K562 (cell line): Measurements from ENCODE around the gene SPEG. TPM values are rescaled to one million over a fixed set of nuclear protein-coding genes. Genes with fewer than 3 reads are reported as not detected.
A peak's percentile ranks its signal among the peaks of the same experiment; 100 is the strongest.

Source experiments
- ATAC-seq: fragments of 200-7000 bp; cut with Tn5 transposase; 3 replicates; pipeline ENCODE4 v1.9.1; 2020; ENCODE audit warnings: moderate library complexity
- BruUV-seq: library from RNA; stranded (reverse); fragments of 400-500 nt; replicated peaks from 2 replicates; lab custom pipeline; 2021; lab: Mats Ljungman, UMichigan
- CTCF ChIA-PET: fragments of 300-600 bp; formaldehyde crosslinking; extraction: SDS; loops from one replicate; lab custom pipeline; 2021; ENCODE audit warnings: low intra/inter-chr PET ratio; lab: Yijun Ruan, JAX
- POLR2A ChIA-PET: fragments of 300-600, 350-650 bp; sonication (Branson Sonifier 250); formaldehyde crosslinking; extraction: SDS; loops from one replicate; lab custom pipeline; 2021; ENCODE audit warnings: antibody characterized with exemption, inconsistent platforms; lab: Yijun Ruan, JAX
- DNase-seq, 4 experiments: peaks; one replicate each; pipeline versions ENCODE4 v3.0.0 to v3.0.0-alpha.2; 2011 to 2018; ENCODE audit warnings: low spot score in 3 of 4, mixed read lengths in 3 of 4; ENCODE audit errors: extremely low read depth in 1 of 4
- FAIRE-seq: peaks from 2 replicates; lab custom pipeline; 2011; peaks lifted over from hg19 to GRCh38; lab: Jason Lieb, UNC
- H2AFZ ChIP-seq: 2 replicates; pipeline ENCODE4 v1.6.0; 2011; ENCODE audit warnings: low read depth, low read length, control low read depth, inconsistent platforms
- H3K27ac ChIP-seq: fragments of 200-600 bp; 3 replicates; pipeline ENCODE4 v1.8.0; 2011; ENCODE audit warnings: low read depth, mild to moderate bottlenecking, control low read depth, inconsistent platforms, low read length, moderate library complexity, mixed read lengths; ENCODE audit errors: extremely low read depth
- H3K27me3 ChIP-seq, 2 experiments: fragments of 300-600 bp in 1 of 2; 2 replicates in 1 of 2; 3 replicates in 1 of 2; pipeline versions ENCODE4 v1.6.0 to v1.8.0; 2011; ENCODE audit warnings: inconsistent platforms in 2 of 2, low read length in 2 of 2, mild to moderate bottlenecking in 1 of 2, mixed read lengths in 1 of 2, moderate library complexity in 1 of 2; ENCODE audit not compliant: control insufficient read depth in 2 of 2, insufficient read depth in 2 of 2
- H3K36me3 ChIP-seq: fragments of 300-600 bp; 3 replicates; pipeline ENCODE4 v1.8.0; 2011; ENCODE audit warnings: mild to moderate bottlenecking, low read length, inconsistent platforms; ENCODE audit not compliant: control insufficient read depth, insufficient read depth
- H3K4me1 ChIP-seq, 2 experiments: fragments of 200-600 bp in 1 of 2; replicated peaks in 1 of 2; 2 replicates in 1 of 2; 3 replicates in 1 of 2; pipeline versions ENCODE4 v1.5.1 to v1.8.0; 2011; ENCODE audit warnings: inconsistent platforms in 2 of 2, low read length in 2 of 2, mild to moderate bottlenecking in 1 of 2, mixed read lengths in 1 of 2, moderate library complexity in 1 of 2; ENCODE audit not compliant: control insufficient read depth in 2 of 2, insufficient read depth in 2 of 2
- H3K4me2 ChIP-seq: 2 replicates; pipeline ENCODE4 v1.6.1; 2011; ENCODE audit warnings: low read length, control low read depth, inconsistent platforms, mixed read lengths; ENCODE audit not compliant: insufficient read depth
- H3K4me3 ChIP-seq: fragments of 200-600 bp; sonication (generic), shearing (Covaris generic); 2 replicates; pipeline ENCODE4 v1.5.1; 2016; ENCODE audit warnings: control low read depth, inconsistent platforms
- H3K79me2 ChIP-seq: fragments of 200-600 bp; 3 replicates; pipeline ENCODE4 v1.8.0; 2011; ENCODE audit warnings: low read length, inconsistent platforms; ENCODE audit not compliant: control insufficient read depth, insufficient read depth
- H3K9ac ChIP-seq, 2 experiments: 2 replicates each; pipeline versions ENCODE4 v1.6.0 to v1.6.1; 2011; ENCODE audit warnings: low read depth in 2 of 2, low read length in 2 of 2, control low read depth in 1 of 2, inconsistent platforms in 1 of 2, mild to moderate bottlenecking in 1 of 2, mixed read lengths in 1 of 2; ENCODE audit not compliant: insufficient read depth in 1 of 2
- H3K9me1 ChIP-seq: one replicate; pipeline ENCODE4 v1.6.0; 2011; ENCODE audit warnings: inconsistent platforms, mild to moderate bottlenecking, low read length, moderate library complexity; ENCODE audit not compliant: control insufficient read depth, insufficient read depth
- H3K9me3 ChIP-seq: replicated peaks from 2 replicates; pipeline ENCODE4 v1.5.1; 2011; ENCODE audit warnings: low read depth, low read length, inconsistent platforms; ENCODE audit not compliant: control insufficient read depth, insufficient read depth
- H4K20me1 ChIP-seq: replicated peaks from 2 replicates; pipeline ENCODE4 v1.6.1; 2011; ENCODE audit warnings: low read length, inconsistent platforms, mixed read lengths; ENCODE audit not compliant: control insufficient read depth, insufficient read depth
- CHD4 ChIP-seq: fragments of 200-600 bp; sonication (generic); IDR thresholded peaks from 3 replicates; pipeline ENCODE4 v1.6.1; 2012; ENCODE audit warnings: low read depth, mild to moderate bottlenecking, mixed read lengths, low read length, inconsistent platforms; ENCODE audit not compliant: insufficient read depth, insufficient replicate concordance, poor library complexity, severe bottlenecking
- CXXC5 ChIP-seq: fragments of 250-450 bp; sonication (Bioruptor Pico); IDR thresholded peaks from 2 replicates; pipeline ENCODE4 v1.8.0; 2022; ENCODE audit warnings: inconsistent platforms, mild to moderate bottlenecking, moderate library complexity
- JUN ChIP-seq, 2 experiments: sonication (generic) in 1 of 2; formaldehyde crosslinking in 1 of 2; IDR thresholded peaks; 2 replicates each; pipeline versions ENCODE4 v1.6.1 to v1.8.0; 2012 to 2022; ENCODE audit warnings: borderline replicate concordance in 2 of 2, mild to moderate bottlenecking in 2 of 2, improper control_type of control experiment in 1 of 2, low read depth in 1 of 2, low read length in 1 of 2, missing genetic modification reagents in 1 of 2
- NFRKB ChIP-seq: fragments of 450-650 bp; IDR thresholded peaks from 2 replicates; pipeline ENCODE4 v1.6.1; 2016; ENCODE audit warnings: low read depth
- NRF1 ChIP-seq, 2 experiments: fragments of 450-650 bp; IDR thresholded peaks in 1 of 2; conservative IDR thresholded peaks in 1 of 2; 2 replicates each; pipeline ENCODE4 v1.6.1; 2014; ENCODE audit warnings: mild to moderate bottlenecking in 2 of 2
- POLR2A ChIP-seq: fragments of 450-650 bp; conservative IDR thresholded peaks from 2 replicates; pipeline ENCODE4 v1.6.1; 2016
- RFX1 ChIP-seq: fragments of 450-650 bp; IDR thresholded peaks from 2 replicates; pipeline ENCODE4 v1.6.1; 2016; ENCODE audit warnings: mild to moderate bottlenecking, moderate library complexity
- SMARCC2 ChIP-seq: fragments of 450-650 bp; IDR thresholded peaks from 2 replicates; pipeline ENCODE4 v1.6.1; 2017; ENCODE audit warnings: antibody characterized with exemption, moderate library complexity, mild to moderate bottlenecking, low read depth
- SOX6 ChIP-seq: fragments of 450-650 bp; IDR thresholded peaks from 2 replicates; pipeline ENCODE4 v1.6.1; 2014; ENCODE audit warnings: mild to moderate bottlenecking
- THAP12 ChIP-seq: fragments of 250-450 bp; sonication (Bioruptor Pico); IDR thresholded peaks from 2 replicates; pipeline ENCODE4 v1.9.0; 2021; ENCODE audit warnings: mild to moderate bottlenecking, inconsistent platforms
- ZNF395 ChIP-seq: fragments of 200-800 bp; sonication (Bioruptor generic); IDR thresholded peaks from 2 replicates; pipeline ENCODE4 v1.6.1; 2017; ENCODE audit warnings: missing genetic modification characterization, missing compliant biosample characterization
- WGBS: fragments of 100-300 bp; shearing (Covaris generic); methylation state at CpG from one replicate; pipeline ENCODE4 v1.1.6; 2016; ENCODE audit warnings: low coverage, mixed read lengths; ENCODE audit not compliant: insufficient coverage; ENCODE audit errors: missing lambda C conversion rate; 5-methylcytosine and 5-hydroxymethylcytosine counted together
- in situ Hi-C: fragments of 300-500 bp; cut with MboI; formaldehyde crosslinking; loops from 4 replicates; pipeline ENCODE4 v1.15.0; 2018; ENCODE audit warnings: inconsistent platforms, mixed read lengths
- intact Hi-C: fragments of 100-400 bp; cut with micrococcal nuclease; formaldehyde crosslinking; loops from 2 replicates; pipeline ENCODE4 v1.14.2; 2022
- polyA plus RNA-seq, 8 experiments: library from polyadenylated mRNA; depleted of rRNA in 4 of 8; stranded (reverse) in 5 of 8; unstranded in 3 of 8; fragments of >200 nt; fragmentation: Nextera tagmentation in 2 of 8; fragmentation: Illumina TruSeq in 1 of 8; extraction: Ambion mirVana in 2 of 8; extraction: Trizol in 1 of 8; gene quantifications; 2 replicates each; pipeline versions ENCODE4 v1.2.1 to v1.2.3, GENCODE V29; 2011 to 2014; ENCODE audit warnings: inconsistent platforms in 1 of 8, missing spikeins in 1 of 8
- total RNA-seq, 7 experiments: library from RNA; depleted of rRNA in 6 of 7; stranded (reverse); fragments of >200 nt in 6 of 7; fragmentation: Illumina TruSeq in 2 of 7; extraction: Trizol in 2 of 7; gene quantifications; 2 replicates each; pipeline versions ENCODE4 v1.2.1 to v1.2.3, GENCODE V29; 2011 to 2021; ENCODE audit warnings: low replicate concordance in 1 of 7
- TF ChIP-seq, protein P1 (sequence below): fragments of 450-650 bp; IDR thresholded peaks from 2 replicates; pipeline ENCODE4 v1.6.1; 2016
- TF ChIP-seq, protein P2 (sequence below): sonication (generic); formaldehyde crosslinking; IDR thresholded peaks from 2 replicates; pipeline ENCODE4 v1.8.1; 2023; ENCODE audit warnings: mild to moderate bottlenecking, missing genetic modification reagents

The SPEG gene
- total and polyA plus RNA-seq, 9 of the 15 experiments (the other 6 are each of a cell fraction or from before 2014, with no cell fraction given), result 0.49 to 8.7 (median 3.0) TPM

GRCh38 chr2:219497495-219498279, 63.0 kb downstream of the SPEG start:
- FAIRE-seq (peak; percentile 83), DNase-seq (peak; percentile 87 to 89 (median 88)), ATAC-seq (peak; percentile 83)
- BruUV-seq, result no TSS peak
- peak overlapping the region; percentile 88 to 97 for H3K9ac ChIP-seq
- H4K20me1 ChIP-seq, result no peaks in the 10 kb centered on the region
- peak overlapping the region; percentile 95 for H3K27ac ChIP-seq
- H3K27me3 ChIP-seq, result no peaks in the 10 kb centered on the region
- peak overlapping the region; percentile 85 for H2AFZ ChIP-seq
- peak overlapping the region; percentile 96 for H3K4me2 ChIP-seq
- ChIA-PET CTCF (no interaction called here), POLR2A (interaction anchor here (1.2 to 4.9 kb wide), 4 partner anchors 11 to 22 kb away, joined by 4 to 37 read pairs (median 11); no protein-coding TSS in a partner anchor)
- H3K79me2 ChIP-seq, result peaks cover 50% of the 10 kb centered on the region
- peak overlapping the region; percentile 64 for H3K4me3 ChIP-seq
- in situ Hi-C loops (no loop called here), intact Hi-C loops (loop anchor here (1.0 kb wide), 3 partner anchors 13 to 29 kb away; no protein-coding TSS in a partner anchor)
- no peaks in the 10 kb centered on the region for H3K9me1 ChIP-seq
- no peaks in the 10 kb centered on the region for H3K9me3 ChIP-seq
- 9% methylated on average over 30 of the region's 59 CpGs for WGBS
- H3K4me1 ChIP-seq, result peaks cover 45 to 65% of the 10 kb centered on the region in 2 experiments
- peaks cover 5% of the 10 kb centered on the region; the same call in 1 of the 3 replicates for H3K36me3 ChIP-seq
- TF ChIP-seq ZNF395 (CRISPR knock-in tag) (0 out of 2 replicates have a peak, but pooled peaks have one; percentile 53), SMARCC2 (no peak), CXXC5 (peak; percentile 66), JUN (IDR thresholded peaks at IDR 0.05; ENCODE audit: borderline replicate concordance, low read depth, low read length) (no peak), JUN (CRISPR knock-in tag; IDR thresholded peaks at IDR 0.05; ENCODE audit: borderline replicate concordance) (0 out of 2 replicates have a peak, but pooled peaks have one; percentile 31), THAP12 (CRISPR knock-in tag) (no peak), NRF1 (conservative IDR thresholded peaks at IDR 0.05 in 1 of 2, IDR thresholded peaks at IDR 0.05 in 1 of 2) (0 out of 4 replicates have a peak, but pooled peaks have one; percentile 21 to 32), POLR2A (peak; percentile 81), RFX1 (no peak), CHD4 (no peak), NFRKB (0 out of 2 replicates have a peak, but pooled peaks have one; percentile 57), SOX6 (0 out of 2 replicates have a peak, but pooled peaks have one; percentile 17)
- TF ChIP-seq, protein P1, sequence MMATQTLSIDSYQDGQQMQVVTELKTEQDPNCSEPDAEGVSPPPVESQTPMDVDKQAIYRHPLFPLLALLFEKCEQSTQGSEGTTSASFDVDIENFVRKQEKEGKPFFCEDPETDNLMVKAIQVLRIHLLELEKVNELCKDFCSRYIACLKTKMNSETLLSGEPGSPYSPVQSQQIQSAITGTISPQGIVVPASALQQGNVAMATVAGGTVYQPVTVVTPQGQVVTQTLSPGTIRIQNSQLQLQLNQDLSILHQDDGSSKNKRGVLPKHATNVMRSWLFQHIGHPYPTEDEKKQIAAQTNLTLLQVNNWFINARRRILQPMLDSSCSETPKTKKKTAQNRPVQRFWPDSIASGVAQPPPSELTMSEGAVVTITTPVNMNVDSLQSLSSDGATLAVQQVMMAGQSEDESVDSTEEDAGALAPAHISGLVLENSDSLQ, result peak; percentile 64; the same call in 1 of the 2 replicates
- TF ChIP-seq, protein P2, sequence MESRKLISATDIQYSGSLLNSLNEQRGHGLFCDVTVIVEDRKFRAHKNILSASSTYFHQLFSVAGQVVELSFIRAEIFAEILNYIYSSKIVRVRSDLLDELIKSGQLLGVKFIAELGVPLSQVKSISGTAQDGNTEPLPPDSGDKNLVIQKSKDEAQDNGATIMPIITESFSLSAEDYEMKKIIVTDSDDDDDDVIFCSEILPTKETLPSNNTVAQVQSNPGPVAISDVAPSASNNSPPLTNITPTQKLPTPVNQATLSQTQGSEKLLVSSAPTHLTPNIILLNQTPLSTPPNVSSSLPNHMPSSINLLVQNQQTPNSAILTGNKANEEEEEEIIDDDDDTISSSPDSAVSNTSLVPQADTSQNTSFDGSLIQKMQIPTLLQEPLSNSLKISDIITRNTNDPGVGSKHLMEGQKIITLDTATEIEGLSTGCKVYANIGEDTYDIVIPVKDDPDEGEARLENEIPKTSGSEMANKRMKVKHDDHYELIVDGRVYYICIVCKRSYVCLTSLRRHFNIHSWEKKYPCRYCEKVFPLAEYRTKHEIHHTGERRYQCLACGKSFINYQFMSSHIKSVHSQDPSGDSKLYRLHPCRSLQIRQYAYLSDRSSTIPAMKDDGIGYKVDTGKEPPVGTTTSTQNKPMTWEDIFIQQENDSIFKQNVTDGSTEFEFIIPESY (CRISPR knock-in tag), result no peak
